HPDE6-E6E7 (cell line): Measurements from ENCODE around the gene RXFP1.
A peak's percentile ranks its signal among the peaks of the same experiment; 100 is the strongest.

Experiments used
- DNase-seq: peaks from one replicate; pipeline ENCODE4 v3.0.0; 2011; ENCODE audit warnings: missing footprints; ENCODE audit errors: extremely low spot score

RXFP1 gene

DNA sequence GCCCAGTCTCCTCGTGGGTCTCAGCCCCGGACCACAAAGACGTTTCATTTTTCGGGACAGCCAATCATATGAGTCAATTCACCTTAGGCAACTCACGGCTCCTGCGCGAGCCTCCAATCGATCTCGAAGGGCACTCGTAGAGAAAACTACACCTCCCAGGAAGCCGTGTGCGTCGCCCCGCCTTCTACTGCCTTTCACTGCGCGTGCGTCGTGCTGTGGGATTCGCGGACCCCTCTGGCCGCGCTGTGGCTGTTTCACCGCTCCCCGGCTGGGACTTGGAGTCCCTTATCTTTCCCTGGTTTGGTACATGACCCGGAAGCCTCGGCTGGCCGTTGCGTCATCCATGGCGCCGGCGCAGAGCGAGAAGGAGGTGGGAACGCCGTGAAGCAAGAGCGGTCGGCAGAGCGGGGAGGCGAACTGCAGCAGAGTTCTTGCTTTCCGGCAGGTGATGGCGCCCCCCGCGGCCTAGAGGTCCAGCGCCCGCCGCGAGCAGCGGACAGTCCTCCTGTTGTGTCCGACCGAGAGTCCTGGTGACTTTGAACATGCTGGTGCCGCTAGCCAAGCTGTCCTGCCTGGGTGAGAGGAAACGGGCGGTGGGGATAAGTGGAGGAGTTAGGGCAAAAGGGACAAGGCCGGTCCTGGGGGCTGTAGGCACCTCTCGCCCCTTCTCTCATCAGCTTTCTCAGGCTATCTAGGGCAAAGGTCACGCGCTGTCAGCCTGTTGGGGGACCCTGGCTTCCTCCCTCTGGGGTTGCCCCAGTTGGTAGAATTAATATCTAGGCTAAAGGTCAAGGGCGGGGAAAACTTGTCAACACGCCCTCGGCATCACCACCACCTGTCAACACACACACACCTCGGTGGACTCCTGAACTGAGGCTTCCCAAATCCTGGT lies 150.5 kb downstream of the RXFP1 start, which contains the start of gene ETFDH:
TSS of gene ETFDH (plus strand) at position 382 of the 892 bp plus-strand sequence. CDS start at position 543, 161 bp downstream.
- peak; percentile 98 for DNase-seq

- DNase-seq = no peak
These were observed 152.0 kb downstream of the RXFP1 start for GRCh38 chr4:158673633-158674032.

DNA sequence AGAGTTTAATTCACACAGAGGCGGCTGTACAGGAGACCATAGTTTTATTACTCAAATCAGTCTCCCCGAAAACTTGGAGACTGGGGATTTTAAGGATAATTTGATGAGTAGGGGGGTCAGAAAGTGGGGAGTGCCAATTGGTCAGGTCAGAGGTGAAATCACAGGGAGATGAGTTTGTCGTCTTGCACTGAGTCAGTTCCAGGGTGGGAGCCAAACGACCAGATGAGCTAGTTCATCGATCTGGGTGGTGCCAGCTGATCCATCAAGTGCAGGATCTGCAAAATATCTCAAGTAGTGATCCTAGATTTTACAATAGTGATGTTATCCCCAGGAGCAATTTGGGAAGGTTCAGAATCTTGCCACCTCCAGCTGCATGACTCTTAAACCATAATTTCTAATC lies 154.4 kb downstream of the RXFP1 start:
- no peak for DNase-seq

DNA sequence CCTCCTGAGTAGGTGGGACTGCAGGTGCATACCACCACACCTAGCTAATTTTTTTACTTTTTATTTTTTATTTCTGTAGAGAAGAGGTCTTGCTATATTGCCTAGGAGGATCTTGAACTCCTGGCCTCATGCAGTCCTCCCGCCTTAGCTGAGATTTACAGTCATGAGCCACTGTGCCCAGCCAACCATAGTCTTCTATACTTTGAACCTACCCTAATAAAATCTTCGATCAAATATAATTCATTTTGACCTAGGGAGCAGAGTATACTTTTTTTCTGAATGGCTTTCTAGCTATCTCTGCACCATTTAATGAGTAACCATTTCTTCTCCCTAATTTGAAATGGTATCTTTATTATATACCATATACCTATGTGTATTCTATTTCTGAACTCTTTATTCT lies 157.1 kb downstream of the RXFP1 start:
- DNase-seq = no peak

- no peak for DNase-seq
These were observed 159.9 kb downstream of the RXFP1 start for GRCh38 chr4:158681629-158682028.

DNA sequence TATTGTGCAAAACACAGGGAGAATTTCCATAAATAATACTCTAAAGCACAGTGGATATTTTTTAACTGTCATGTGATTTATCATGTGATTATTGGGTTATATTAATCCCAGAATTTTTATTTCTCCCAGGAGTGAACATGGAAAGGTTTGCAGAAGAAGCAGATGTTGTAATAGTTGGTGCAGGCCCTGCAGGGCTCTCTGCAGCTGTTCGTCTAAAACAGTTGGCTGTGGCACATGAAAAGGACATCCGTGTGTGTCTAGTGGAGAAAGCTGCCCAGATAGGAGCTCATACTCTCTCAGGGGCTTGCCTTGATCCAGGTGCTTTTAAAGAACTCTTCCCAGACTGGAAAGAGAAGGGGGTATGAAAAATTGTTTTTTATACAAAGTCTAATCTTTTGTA lies 160.4 kb downstream of the RXFP1 start:
- no peak for DNase-seq

DNA sequence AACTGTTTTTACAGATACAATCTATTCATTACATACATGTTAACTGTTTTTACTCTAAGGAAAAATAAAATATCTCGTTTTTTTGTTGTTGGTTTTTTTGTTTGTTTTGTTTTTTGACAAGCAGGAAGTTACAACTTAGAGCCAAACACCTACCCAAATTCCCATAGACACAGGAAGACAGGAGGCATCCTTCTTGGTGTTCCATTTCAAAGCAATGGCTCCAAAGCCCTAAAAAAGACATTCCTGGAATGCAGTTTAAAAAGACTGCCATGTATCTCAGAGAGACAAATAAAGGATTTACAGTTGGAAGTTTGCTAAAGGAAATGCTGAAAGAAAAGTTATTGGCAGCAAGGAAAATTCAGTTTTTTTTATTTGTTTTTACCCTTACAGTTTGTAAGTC lies 167.1 kb downstream of the RXFP1 start:
- no peak for DNase-seq
